ENCODE results near the gene DRG2. TPM values are rescaled to one million over a fixed set of nuclear protein-coding genes. Genes with fewer than 3 reads are reported as not detected.

DRG2 gene
- total and polyA plus RNA-seq, 9 of the 15 experiments (the other 6 are each of a cell fraction or from before 2014, with no cell fraction given) = 6.6 to 36.7 (median 26.1) TPM

GRCh38 chr17:18038861-18039534 lies 48.8 kb upstream of the DRG2 start, which contains the start of the genes ATPAF2 and GID4 (continued):
- no peak for TF ChIP-seq PRMT5 (CRISPR knock-in tag; IDR thresholded peaks at IDR 0.05)
- TF ChIP-seq MEF2A (IDR thresholded peaks at IDR 0.05; ENCODE audit: control insufficient read depth, low read depth, low read length) = no peak
- TF ChIP-seq, protein P1, sequence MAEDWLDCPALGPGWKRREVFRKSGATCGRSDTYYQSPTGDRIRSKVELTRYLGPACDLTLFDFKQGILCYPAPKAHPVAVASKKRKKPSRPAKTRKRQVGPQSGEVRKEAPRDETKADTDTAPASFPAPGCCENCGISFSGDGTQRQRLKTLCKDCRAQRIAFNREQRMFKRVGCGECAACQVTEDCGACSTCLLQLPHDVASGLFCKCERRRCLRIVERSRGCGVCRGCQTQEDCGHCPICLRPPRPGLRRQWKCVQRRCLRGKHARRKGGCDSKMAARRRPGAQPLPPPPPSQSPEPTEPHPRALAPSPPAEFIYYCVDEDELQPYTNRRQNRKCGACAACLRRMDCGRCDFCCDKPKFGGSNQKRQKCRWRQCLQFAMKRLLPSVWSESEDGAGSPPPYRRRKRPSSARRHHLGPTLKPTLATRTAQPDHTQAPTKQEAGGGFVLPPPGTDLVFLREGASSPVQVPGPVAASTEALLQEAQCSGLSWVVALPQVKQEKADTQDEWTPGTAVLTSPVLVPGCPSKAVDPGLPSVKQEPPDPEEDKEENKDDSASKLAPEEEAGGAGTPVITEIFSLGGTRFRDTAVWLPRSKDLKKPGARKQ (CRISPR knock-in tag; IDR thresholded peaks at IDR 0.05) = no peak
- TF ChIP-seq, protein P2, sequence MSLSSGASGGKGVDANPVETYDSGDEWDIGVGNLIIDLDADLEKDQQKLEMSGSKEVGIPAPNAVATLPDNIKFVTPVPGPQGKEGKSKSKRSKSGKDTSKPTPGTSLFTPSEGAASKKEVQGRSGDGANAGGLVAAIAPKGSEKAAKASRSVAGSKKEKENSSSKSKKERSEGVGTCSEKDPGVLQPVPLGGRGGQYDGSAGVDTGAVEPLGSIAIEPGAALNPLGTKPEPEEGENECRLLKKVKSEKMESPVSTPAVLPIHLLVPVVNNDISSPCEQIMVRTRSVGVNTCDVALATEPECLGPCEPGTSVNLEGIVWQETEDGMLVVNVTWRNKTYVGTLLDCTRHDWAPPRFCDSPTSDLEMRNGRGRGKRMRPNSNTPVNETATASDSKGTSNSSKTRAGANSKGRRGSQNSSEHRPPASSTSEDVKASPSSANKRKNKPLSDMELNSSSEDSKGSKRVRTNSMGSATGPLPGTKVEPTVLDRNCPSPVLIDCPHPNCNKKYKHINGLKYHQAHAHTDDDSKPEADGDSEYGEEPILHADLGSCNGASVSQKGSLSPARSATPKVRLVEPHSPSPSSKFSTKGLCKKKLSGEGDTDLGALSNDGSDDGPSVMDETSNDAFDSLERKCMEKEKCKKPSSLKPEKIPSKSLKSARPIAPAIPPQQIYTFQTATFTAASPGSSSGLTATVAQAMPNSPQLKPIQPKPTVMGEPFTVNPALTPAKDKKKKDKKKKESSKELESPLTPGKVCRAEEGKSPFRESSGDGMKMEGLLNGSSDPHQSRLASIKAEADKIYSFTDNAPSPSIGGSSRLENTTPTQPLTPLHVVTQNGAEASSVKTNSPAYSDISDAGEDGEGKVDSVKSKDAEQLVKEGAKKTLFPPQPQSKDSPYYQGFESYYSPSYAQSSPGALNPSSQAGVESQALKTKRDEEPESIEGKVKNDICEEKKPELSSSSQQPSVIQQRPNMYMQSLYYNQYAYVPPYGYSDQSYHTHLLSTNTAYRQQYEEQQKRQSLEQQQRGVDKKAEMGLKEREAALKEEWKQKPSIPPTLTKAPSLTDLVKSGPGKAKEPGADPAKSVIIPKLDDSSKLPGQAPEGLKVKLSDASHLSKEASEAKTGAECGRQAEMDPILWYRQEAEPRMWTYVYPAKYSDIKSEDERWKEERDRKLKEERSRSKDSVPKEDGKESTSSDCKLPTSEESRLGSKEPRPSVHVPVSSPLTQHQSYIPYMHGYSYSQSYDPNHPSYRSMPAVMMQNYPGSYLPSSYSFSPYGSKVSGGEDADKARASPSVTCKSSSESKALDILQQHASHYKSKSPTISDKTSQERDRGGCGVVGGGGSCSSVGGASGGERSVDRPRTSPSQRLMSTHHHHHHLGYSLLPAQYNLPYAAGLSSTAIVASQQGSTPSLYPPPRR (CRISPR knock-in tag; IDR thresholded peaks at IDR 0.05; ENCODE audit: borderline replicate concordance) = no peak
- TF ChIP-seq FOXK2 (conservative IDR thresholded peaks at IDR 0.05 in 1 of 2, IDR thresholded peaks at IDR 0.05 in 1 of 2; ENCODE audit: low read depth in 2 of 2) = peak; percentile 72 to 85; a peak in 3 of 4 replicates
- no peak for TF ChIP-seq TSC22D4 (tag; IDR thresholded peaks at IDR 0.05)
- TF ChIP-seq SIRT6 (IDR thresholded peaks at IDR 0.05; ENCODE audit: low read depth, low read length) = no peak
- no peak for TF ChIP-seq ZNF197 (CRISPR knock-in tag; IDR thresholded peaks at IDR 0.05; ENCODE audit: low read depth)
- TF ChIP-seq YBX1 (IDR thresholded peaks at IDR 0.05) = no peak
- TF ChIP-seq, protein P3, sequence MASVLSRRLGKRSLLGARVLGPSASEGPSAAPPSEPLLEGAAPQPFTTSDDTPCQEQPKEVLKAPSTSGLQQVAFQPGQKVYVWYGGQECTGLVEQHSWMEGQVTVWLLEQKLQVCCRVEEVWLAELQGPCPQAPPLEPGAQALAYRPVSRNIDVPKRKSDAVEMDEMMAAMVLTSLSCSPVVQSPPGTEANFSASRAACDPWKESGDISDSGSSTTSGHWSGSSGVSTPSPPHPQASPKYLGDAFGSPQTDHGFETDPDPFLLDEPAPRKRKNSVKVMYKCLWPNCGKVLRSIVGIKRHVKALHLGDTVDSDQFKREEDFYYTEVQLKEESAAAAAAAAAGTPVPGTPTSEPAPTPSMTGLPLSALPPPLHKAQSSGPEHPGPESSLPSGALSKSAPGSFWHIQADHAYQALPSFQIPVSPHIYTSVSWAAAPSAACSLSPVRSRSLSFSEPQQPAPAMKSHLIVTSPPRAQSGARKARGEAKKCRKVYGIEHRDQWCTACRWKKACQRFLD (CRISPR knock-in tag; IDR thresholded peaks at IDR 0.05) = peak; percentile 38; the same call in 1 of the 2 replicates
- no peak for TF ChIP-seq ZMIZ1 (IDR thresholded peaks at IDR 0.05; ENCODE audit: low read depth in 2 of 2, low read length in 2 of 2)
- TF ChIP-seq RCOR1 (IDR thresholded peaks at IDR 0.05; ENCODE audit: borderline replicate concordance in 1 of 2, low read depth in 2 of 2, low read length in 2 of 2) = no peak
- TF ChIP-seq ZSCAN32 (CRISPR knock-in tag; IDR thresholded peaks at IDR 0.05) = no peak
